Ecto neural progenitor cell (in vitro differentiated cells): ENCODE results near the gene ARIH2.
"Not testable (repeated sequence)": the region's sequence is repeated elsewhere in the genome, so short reads cannot be mapped to it uniquely, and the experiment has no call there.

ENCODE experiments used
- DNase-seq: peaks from one replicate; pipeline ENCODE4 v3.0.0-alpha.2; 2018; ENCODE audit warnings: low spot score

The ARIH2 gene

GRCh38 chr3:48918388-48919214 lies at the start of gene ARIH2:
Gene ARIH2, plus strand, starts transcription at chr3:48918842. Its CDS starts 8,717 bp downstream, at chr3:48927559.
- peak; percentile 94 for DNase-seq

DNA sequence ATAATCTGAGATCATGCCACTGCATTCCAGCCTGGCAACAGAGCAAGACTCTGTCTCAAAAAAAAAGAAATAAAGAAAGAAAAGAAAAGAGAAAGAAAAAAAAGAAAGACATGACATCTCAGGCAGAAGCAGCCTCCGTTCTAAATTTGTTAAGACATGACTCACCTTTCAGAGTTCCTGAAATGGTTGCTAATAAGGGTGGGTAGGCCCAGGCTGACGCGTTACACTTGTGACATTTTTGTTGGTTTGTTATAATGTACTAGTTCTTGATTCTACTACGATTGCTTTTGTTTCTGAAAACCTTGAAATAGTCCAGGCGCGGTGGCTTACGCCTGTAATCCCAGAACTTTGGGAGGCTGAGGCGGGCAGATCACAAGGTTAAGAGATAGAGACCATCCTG lies 41.0 kb upstream of the ARIH2 start:
- DNase-seq = no peak

DNA sequence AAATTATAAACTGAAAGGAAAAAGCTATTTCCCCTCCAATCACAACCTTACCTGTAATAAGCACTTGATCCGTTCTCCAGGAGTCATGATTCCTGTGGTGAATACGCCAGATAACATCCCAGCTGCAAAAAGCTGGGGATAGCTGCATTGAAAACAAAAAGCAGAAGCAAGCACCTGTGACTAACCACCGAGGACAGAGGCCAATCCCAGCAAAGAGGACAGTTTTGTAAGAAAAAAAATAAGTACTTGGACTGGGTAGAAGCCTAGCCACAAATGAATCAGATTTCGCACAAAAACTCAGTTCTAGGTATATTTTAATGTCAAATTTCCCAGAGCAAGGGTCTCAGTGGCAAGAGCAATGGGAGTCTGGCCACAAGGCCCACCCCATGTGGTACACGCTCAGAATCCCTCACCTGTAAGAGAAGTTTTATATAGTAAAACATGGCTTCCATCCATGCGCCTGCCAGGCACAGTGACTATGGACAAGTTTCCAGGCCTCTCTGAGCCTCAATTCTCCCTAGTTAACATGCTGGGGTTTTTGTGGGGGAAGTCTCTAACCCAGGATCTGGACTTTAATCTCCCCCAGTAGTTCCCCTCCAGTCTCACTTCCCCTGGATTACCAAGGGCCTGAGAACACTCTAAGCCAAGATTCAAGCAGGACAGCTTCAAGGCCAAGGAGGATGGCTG lies 39.2 kb upstream of the ARIH2 start:
- no peak for DNase-seq

- DNase-seq = no peak
Measured at GRCh38 chr3:48879994-48880377, 38.7 kb upstream of the ARIH2 start.

DNA sequence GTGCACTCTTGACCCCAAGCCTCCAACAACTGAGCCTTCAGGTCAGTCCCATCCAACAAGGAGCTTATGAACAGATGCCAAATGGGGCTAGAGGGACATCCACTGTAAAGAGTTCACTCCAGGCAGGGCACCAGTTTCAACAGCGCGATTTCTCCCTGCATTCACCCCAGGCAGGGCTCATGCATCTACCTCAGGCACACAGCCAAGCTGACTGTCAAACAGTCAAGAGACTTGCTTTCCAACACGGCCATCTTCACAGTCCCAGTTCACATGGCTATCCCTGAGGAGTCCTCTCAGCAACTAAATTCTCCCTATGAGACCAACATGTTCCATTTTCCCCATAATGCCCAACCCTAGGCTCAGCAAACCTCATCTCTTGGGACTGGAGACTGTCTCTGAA lies 37.6 kb upstream of the ARIH2 start:
- no peak for DNase-seq

DNA sequence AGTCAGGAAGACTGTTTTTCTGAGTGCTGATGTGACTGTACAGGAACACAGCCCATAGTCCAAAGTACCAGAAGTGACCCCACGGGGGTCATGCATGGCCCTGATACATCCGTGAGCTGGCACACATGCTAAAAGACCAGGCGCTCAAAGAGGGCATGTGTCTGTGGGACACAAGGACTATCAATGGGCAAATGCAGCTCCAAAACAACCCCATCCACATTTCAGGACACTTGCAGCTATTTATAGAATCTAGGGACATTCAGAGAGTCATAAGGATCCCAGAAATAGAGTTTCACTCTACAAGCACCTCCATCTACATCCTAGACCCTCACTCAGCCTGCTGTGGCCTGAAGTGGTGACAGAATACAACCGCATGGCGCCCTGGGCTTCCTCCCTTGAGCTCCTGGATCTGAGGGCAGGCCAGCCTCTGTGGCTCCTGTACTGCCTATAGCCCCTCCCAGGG lies 37.0 kb upstream of the ARIH2 start:
- no peak for DNase-seq

GRCh38 chr3:48885753-48886152 lies 32.9 kb upstream of the ARIH2 start:
- DNase-seq = no peak

GRCh38 chr3:48891606-48892005 lies 27.0 kb upstream of the ARIH2 start:
- no peak for DNase-seq

- DNase-seq = no peak
Measured at GRCh38 chr3:48894516-48894915, 24.1 kb upstream of the ARIH2 start.

GRCh38 chr3:48896936-48897335 lies 21.7 kb upstream of the ARIH2 start:
- DNase-seq = no peak

- no peak for DNase-seq
Measured at GRCh38 chr3:48897460-48898376, 20.9 kb upstream of the ARIH2 start.

DNA sequence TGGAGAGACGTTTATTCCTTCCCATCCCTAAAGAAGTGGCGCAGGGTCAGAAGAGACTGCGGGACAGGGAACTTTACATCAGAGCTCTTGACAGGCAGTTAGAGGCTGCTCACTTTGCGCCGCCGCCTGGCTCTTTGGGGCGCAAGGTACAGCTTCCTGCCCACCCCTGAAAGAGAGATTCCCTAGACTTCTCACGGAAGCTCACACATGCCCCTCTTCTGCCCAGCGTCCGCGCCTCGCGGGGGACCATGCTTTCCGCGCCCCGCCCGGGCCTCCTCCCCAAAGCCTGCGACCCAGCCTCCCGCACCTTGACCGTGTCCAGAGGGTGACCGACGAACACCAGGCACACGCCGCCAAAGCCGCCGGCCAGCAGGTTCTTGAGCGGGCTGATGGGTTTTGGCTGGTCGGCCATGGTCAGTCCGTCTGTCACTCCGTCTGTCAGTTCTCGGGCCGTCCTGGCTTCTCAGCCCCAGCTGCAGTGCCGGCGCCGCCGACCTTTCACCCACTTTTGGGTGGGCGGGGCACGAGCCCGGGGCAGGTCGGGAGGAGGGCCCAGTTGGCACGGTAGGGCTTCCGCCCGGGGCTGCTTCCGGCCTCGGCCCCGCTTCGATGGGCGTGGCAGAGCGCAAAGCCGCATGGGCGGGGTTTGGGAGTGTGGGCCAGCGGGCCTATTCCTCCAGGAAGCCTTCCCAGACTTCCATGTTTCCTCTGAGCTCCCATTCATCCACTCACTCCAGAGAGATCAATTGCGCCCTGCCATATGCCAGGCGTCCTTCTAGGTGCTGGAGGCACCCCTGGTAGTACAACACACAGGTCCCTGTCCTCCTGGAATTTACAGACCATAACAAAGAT lies 20.0 kb upstream of the ARIH2 start, which contains the start of gene SLC25A20:
TSS of gene SLC25A20 (minus strand) at position 500 of the 852 bp plus-strand sequence. CDS start at position 412, 88 bp downstream.
- DNase-seq = peak; percentile 90

GRCh38 chr3:48899273-48899672 lies 19.4 kb upstream of the ARIH2 start:
- no peak for DNase-seq

DNA sequence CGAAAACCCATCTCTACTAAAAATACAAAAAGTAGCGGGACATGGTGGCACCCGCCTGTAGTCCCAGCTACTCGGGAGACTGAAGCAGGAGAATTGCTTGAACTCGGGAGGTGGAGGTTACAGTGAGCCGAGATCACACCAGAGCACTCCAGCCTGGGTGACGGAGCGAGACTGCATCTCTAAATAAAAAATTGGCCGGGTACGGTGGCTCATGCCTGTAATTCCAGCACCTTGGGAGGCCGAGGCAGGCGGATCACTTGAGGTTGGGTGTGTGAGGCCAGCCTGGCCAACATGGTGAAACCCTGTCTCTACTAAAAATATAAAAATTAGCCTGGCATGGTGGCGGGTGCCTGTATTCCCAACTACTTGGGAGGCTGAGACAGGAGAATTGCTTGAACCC lies 11.6 kb upstream of the ARIH2 start:
- DNase-seq = not testable (repeated sequence)

- no peak for DNase-seq
Measured at GRCh38 chr3:48915296-48915695, 3.3 kb upstream of the ARIH2 start.

GRCh38 chr3:48919215-48920138 lies 835 bp downstream of the ARIH2 start:
- no peak for DNase-seq

DNA sequence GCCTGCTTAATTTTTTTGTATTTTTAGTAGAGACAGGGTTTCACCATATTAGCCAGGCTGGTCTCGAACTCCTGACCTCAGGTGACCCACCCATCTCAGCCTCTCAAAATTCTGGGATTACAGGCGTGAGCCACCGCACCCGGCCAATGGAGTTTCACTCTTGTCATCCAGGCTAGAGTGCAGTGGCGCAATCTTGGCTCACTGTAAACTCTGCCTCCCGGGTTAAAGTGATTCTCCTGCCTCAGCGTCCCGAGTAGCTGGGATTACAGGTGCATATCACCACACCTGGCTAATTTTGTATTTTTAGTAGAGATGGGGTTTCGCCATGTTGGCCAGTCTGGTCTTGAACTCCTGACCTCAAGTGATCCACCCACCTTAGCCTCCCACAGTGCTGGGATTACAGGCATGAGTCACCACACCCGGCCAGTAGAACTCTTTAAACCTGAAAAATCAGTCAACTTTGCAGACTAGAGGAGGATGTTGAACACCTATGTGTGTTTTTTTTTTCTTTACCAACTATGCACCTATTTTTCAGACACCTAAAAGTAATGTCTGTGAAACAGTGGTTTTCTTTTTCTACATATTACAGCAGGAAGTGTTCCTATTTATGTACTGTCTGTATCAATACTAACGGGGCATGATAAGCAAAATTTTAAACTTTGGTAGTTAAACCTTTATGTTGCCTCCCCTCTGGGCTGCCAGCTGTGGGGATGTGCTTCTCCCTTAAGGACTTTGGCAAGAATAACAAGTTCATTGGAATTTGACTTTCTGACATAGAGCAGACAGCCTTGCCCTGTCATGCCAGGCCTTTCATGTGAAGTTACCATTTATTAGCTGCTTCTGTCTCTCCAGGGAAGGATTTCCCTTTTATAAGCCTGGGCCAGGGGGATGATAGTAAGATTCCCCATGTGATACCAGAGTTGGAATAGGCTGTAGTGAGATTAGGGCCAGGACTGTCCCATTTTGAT lies 8.1 kb downstream of the ARIH2 start:
- no peak for DNase-seq

- no peak for DNase-seq
Measured at GRCh38 chr3:48927928-48928327, 9.3 kb downstream of the ARIH2 start.

- no peak for DNase-seq
Measured at GRCh38 chr3:48928679-48929078, 10.0 kb downstream of the ARIH2 start.
